Stimulated activated CD4-positive, alpha-beta T cell treated with anti-CD3 and anti-CD28 coated beads, Interleukin-4, amount 100 ng/mL, for 48 hours (primary cell): ENCODE data around the gene CDHR5.

Experiments
- DNase-seq, 2 donors: peaks; one replicate each; pipeline ENCODE4 v3.0.0-alpha.2; 2020; ENCODE audit warnings: low read depth in 2 of 2

Gene CDHR5

DNA sequence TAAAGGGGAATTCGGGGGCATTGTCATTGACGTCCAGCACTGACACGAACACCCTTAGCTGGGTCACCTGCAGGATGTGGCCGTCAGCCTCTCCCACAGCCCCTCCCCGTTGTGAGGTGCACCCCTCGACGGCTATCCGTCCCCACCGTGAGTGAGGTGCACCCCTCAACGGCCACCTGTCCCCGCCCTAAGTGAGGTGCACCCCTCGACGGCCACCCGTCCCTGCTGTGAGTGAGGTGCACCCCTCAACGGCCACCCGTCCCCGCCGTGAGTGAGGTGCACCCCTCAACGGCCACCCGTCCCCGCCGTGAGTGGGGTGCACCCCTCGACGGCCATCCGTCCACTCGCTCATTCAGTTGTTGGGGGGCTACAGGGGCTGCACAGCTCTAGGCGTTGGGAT lies 2.9 kb downstream of the CDHR5 start:
- DNase-seq, result no peak

DNA sequence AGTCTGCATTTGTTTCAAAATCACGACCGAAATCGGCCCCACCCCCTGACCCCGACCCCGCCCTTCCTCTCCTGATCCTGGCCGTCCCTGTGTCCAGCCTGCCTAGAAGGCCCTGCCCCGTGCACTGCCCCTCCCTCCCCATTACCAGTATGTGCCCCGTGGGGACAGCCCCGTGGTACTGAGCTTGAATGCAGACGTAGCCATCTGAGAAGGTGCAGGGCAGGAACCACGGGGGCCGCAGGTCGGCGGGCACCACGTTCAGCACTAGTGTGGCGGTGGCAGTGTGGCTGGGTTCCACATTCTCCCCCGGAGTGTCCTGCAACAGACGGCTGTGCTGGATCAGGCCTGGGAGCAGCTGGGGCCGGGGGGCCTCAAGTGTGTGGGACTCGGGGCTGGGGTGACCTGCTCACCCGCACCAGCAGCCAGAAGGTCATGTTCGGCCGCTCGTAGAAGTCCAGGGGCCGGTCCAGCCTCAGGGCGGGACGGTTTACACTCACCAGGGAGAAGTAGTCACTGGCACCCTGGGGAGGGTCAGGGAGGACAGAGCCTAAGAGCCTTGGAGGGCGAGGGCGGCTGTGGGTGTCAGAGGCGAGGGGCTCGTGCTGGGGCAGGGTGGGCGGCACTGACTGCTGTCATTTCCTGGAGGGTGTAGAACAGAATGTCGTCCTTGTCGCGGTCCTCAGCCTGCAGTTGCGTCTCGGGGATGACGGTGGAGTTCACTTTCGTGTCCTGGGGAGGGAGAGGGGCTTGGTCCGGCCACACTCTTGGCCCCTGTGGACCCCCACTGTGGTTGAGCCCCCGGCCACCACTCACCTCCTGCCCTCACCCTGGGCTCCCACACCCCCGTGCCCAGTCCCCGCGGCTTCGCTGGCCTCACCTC lies 3.6 kb downstream of the CDHR5 start:
- no peak for DNase-seq

DNA sequence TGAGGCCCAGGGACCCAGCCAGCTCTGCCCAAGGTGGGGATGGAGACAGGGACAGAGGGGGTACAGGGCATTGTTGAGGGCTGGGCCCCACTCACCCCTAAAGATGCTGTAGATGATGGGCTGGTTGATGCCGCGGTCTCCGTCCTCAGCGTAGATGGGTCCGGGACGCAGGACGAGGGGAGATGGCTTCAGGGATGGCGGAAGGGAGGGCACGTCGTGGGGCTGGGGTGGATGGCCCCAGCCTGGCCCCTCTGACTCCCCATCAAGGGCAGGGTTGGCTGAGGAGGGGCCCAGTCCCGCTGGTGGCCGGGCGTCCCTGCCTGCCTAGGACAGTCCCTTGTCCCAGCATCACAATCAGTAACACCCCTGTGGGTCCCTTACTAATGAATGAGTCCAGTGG lies 4.6 kb downstream of the CDHR5 start:
- no peak for DNase-seq

DNA sequence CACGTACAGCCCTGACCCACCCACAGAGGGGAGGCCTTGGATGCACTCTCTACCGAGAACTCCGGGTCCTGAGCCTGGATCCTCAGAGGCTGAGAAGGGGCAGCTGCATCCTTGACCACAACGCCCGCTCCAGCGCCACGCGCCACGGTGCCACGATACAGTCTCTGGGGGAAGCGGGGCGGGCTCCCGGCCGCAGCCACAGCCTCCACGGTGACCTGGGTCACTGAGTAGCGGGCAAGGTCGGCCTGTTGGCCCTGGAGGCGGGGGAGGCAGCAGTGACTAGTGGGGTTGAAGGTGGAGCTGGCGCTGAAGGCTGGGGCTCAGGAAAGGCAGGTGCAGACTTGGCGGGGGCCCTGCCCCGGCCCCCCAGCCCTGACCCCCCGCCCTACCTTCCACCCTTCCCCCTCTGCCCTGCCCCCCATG lies 5.1 kb downstream of the CDHR5 start:
- DNase-seq, result no peak

DNA sequence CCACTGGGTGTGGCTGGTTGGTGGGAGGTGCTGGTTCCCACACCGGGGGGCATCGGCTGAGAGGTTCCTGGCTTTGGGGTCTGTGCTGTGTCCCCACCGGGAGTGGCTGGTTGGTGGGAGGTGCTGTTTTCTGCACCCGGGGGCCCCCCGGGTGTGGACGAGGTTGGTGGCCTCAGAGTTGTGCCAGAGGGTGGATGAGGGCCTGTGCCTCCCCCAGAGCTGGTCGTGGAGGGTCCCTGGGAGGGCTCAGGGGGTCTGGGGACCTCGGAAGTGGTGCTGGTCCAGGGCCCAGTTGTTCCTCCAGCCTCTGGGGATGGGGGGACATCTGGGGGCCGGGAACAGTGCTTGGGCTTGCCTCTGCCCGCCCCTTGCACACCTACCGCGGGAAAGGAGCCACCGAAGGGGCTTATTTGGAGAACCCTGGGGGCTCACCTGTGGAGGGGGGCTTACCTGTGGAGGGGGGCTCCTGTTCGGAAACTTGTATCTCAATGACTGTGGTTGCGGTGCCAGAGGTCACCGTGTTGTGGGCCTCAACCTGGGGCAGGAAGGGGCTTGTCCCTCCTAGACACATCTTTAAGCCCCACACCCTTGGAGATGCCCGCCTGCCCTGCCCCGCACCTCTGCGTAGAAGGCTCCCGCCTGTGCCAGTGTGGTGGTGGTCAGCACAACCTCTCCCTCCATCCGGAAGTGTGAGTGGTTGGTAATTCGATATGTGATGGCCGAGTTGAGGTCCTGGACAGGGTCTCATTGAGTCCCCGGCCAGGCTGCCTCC lies 5.7 kb downstream of the CDHR5 start:
- no peak for DNase-seq

DNA sequence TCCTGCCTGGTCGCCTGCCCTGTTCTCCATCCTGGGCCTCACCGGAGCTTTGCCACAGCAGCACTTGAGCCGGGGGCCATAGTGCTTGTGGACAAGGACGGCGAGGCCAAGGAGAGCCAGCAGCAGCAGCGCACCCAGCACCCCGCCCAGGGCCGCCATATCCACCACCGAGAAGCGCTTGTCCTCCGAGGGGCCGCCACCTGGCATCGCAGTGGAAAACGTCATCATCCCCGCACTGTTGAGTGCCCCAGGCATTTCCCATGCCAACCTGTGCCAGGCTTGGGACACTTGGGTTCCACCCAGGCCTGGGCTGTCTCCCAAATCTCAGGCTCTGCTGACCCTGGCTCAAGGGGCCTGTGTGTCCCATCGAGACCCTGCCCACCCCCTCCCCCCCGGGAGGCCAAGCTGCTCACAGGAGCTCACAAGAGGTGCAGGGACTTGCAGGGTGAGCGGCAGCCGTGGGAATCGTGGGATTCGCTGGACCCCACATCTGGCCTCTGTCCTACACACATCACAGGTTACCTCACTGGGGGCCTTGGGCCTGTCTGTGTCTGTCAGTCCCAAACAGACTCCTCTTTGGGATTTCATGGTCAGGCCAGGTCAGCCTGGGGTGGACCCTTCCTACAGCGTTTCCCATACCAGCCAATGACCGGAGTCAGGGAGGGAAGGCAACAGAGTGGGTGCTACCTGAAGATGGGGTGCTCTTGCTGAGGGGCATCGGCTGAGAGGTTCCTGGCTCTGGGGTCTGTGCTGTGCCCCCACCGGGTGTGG lies 6.7 kb downstream of the CDHR5 start:
- no peak for DNase-seq

DNA sequence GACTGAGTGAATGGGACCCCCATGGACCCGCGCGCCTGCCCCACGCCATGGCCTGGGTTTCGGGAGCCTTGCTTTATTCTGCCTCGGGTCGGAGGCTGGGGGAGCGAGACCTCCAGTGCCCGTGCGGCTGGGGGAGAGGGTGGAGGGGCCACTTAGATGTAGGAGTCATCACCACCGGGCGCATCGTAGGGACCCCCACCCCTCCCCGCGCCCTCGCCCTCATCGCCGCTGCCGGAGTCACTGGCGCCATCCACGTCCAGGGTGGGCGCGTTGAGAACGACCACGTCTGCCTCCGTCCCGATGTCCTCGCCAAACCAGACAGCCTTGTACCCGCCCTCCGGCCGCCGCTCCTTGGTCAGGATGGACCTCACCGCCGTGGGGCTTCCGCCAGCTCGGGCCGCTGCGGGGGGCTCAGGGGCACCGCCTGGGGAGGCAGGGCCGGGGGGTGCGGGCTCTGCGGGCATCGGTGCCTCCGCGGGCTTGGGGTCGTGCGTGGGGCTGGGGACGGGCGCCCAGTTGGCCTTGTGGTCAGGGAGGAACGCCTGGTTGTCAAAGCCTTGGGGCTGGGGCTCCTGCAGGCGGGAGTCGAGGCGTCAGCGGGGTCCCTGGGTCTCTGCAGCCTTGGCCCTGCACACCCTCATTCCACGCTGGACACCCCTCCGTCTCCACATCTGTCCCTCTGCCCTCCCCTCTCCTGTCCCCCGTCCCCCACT lies 7.4 kb downstream of the CDHR5 start:
- DNase-seq, result no peak

DNA sequence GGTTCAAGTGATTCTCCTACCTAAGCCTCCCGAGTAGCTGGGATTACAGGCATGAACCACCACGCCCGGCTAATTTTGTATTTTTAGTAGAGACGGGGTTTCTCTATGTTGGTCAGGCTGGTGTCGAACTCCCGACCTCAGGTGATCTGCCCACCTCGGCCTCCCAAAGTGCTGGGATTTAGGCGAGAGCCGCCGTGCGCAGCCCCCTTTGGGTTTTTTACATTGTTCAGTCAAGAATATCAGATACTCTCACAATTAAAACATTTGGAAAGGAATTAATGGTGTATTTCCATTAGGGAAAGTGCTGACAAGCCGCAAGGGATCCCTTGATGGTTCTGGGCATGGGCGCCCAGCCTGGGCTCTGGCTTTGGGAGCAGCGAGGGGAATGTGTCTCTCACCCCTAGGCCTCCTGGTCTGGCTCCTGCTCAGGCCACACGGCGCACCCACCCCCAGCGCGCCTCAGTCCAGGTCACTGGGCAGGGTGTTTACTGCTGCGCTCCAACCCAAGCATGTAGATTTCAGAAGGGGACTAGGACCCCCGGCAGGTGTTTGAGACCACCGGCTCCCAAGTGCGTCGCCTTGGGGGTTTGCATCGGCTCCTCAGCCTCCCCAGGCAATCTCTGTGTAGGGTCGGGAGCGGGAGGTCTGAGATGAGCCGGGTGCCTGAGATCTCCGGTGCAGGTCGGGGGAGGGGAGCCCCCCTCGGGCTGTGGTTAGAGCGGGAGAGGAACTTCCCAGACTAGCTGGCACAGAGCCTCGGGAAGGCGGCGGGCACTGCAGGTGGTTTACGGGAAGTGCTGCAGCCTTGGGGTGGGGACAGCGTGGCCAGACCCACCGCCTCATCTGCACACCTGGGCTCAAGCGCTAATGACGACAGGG lies 8.2 kb downstream of the CDHR5 start:
- DNase-seq, result no peak

DNA sequence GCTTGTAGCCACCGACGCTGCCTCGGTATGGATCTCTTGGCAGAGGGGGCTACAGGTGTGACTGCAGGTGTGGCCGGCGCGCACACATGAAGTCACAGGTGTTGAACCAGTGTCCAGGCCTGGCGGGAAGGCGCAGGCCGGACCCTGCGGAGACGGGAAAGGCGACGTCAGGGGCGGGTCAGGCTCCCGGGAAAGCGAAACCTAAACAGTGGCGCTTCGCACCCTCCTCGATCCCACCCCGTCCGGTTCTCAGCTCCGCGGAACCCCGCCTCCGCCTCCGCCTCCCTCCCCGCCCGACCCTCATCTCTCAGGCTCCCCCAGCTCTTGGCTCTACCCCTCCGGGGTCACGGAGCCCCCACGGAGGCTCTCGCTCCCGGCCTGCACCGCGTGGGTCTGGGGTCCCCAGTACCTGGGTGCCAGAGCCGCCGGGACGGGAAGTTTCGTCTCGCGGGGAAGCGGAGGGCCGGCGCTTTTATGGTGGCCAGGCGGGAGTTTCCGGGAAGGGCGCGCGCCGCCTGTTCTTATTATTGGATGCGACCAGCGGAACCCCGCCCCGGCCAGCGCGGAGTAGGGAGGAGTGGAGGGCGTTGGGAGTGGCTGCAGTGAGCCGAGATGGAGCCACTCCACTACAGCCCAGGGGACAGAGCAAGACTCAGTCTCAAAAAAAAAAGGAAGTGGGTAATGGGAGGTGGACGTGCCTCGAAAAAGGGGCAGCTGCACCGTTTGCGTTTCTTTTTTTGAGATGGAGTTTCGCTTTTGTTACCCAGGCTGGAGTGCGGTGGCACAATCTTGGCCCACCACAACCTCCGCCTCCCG lies 9.0 kb downstream of the CDHR5 start, which contains the start of gene IRF7:
IRF7 (minus strand) TSS at position 447 of the 816 bp plus-strand sequence. CDS start 586 bp downstream, outside the sequence.
- peak; percentile 76 to 86 for DNase-seq

DNA sequence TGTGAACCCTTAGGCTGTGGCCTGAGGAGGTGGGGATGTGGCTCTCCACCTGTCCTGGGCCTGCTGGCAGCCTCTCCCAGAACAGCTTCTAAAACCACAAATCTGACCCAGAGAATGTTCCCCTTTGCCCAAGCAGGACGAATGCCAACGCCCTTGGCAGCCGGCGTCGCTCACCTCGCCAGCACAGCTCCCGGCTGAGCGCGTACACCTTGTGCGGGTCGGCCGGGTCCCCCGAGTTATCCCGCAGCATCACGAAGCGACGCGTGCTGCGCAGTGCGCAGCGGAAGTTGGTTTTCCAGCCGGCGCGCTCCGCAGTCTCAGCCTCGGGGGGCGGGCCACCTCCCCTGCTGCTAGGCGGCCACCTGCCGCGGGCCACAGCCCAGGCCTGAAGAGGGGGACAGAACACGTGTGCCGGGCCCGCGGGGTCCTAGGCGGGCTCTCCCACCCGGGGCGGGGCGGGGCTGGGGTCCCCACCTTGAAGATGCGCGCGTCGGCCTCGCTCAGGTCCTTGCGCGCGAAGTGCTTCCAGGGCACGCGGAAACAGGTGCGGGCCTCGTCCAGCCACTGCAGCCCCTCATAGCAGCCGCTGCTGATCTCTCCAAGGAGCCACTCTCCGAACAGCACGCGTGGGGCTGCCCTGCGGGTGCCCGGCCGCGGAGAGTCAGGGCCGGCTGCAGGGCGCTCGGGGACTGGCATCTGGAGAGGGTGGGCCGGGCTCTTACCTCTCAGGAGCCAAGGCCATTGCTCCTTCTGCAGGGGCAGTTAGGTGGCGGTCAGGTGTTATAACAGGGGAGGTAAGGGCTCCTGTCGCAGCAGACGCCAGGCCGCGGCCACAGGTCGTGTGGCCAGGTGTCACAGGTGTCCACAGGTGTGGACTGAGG lies 9.9 kb downstream of the CDHR5 start:
- no peak for DNase-seq

DNA sequence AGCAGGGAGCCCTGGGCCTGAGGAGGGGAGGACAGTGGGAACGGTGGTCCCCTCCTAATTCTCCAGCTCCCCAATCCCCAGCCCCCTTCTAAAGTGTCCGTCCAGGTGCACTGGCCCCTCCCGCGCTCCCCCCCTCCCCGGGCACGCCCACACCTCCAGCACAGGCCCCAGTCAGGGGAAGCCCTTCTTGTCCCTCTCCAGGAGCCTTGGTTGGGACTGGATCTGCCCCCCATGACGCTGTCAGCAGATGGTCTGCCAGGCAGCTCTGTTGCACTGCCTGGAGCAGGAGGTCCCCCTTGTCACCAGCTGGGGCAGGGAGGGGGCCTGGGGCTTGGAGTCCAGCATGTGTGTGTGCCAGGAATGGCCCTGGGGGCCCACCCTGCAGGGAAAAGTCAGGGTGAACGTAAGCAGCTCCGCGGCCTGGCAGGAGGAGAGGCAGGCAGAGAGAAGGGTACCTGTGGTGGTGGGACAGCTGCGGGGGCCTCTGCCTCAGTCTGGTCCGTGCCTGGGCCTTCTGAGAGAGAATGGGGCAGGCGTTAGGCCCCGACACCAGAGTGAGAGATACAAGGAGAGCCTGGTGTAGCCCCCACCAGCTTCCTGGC lies 10.6 kb downstream of the CDHR5 start:
- no peak for DNase-seq

DNA sequence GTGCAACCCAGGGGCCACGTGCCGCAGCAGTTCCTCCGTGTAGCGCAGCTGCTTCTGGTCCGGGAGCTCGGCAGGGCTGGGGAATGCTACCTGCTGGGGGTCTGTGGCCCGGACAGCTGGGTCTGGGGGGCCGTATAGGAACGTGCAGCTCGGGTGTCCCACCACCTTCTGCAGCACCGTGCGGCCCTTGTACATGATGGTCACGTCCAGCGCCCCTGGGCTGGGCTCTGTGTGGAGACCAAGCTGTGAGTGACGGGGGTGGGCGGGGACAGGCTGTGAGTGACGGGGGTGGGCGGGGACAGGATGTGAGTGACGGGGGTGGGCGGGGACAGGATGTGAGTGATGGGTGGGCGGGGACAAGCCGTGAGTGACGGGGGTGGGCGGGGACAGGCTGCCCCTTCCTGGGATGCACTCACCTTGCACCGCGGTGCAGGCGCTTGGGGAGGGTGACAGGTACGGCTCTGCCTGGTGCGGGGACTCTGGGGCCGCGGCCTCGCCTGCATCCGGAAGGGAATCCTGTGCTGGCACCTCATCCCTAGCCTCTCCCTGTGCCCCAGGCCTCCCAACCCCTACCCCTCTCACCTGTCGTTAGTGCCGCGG lies 11.3 kb downstream of the CDHR5 start:
- DNase-seq, result peak; percentile 76 to 81

DNA sequence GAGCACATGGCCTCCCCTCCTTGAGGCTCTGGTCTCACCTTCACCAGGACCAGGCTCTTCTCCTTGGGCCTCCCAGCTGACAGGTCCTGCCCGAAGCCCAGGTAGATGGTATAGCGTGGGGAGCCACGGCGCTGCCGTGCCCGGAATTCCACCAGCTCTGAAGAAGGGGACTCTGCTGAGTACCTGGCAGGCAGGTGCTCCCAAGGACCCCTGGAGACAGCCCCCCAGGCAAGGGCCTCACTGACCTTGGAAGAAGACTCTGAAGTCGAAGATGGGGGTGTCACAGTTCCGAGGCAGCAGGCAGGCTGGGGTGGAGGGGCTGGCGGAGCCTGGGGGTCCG lies 11.8 kb downstream of the CDHR5 start:
- DNase-seq, result no peak

DNA sequence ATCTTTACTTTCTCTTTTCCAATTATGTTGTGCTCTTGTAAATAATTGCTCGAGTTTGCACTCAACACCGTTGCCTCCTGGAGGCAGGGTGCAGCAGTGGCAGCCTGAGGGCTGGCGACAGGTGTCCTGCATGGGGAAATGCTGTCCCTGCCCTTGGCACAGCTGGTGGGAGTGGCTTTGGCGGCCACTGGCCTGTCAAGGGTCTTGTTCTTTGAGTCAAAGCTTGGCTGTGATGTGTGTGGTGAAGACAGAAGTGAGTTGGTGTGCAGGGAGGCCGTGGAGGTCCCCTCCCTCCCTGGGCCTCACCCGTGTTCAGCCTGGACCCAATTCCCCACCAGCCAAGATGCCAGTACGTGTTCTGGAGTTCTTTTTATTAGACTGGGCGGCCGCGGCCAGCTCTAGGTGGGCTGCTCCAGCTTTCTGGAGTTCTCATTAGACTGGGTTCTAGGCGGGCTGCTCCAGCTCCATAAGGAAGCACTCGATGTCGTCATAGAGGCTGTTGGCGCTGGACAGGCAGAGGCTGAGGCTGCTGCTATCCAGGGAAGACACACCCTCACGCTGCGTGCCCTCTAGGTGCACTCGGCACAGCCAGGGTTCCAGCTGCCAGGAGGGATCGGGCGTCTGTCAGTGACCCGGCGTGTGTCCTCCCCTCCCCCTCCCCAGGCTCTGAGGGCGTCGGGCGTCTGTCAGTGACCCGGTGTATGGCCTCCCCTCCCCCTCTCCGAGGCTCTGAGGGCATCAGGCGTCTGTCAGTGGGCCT lies 12.4 kb downstream of the CDHR5 start:
- no peak for DNase-seq

DNA sequence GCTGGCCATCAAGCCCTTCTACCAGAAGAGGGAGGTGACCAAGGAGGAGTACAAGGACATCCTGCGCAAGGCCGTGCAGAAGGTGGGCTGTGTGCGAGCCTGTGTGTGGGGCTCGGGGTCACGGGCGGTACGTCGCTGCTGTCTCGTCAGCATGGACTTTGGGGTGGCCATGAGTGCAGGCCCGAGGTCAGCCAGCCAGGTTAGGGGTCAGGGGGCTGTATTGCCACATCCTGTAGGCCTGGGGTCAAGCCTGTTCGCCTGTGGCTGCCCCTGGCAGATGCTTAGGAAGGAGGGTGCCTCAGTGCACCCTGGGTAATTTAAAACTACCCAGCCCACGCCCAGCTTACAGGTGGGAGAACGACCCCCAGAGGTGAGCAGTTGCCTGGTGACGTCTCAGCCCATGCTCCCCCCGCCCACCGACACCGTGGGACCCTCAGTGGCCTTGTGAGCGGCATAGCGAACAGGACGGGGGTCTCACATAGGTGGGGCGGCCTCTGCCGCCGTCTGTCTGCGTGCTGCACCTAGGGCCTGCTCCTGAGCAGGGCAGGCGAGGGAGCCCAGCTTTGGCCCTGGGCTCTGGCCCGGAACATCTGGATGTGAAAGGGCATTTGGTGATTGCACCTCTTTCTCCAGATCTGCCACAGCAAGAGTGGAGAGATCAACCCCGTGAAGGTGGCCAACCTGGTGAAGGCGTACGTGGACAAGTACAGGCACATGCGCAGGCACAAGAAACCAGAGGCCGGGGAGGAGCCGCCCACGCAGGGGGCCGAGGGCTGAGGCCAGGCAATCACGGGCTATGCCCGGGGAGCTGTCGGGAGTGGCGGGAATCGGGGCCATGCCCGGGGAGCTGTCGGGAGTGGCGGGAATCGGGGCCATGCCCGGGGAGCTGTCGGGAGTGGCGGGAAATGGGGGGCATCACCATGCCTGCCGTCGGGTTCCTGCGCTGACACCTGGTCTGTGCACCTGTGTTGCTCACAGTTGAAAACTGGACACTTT lies 13.5 kb downstream of the CDHR5 start:
- no peak for DNase-seq
